HG03175 (cell line): ENCODE results near the gene GPC6.
"Not testable (repeated sequence)": the region's sequence is repeated elsewhere in the genome, so short reads cannot be mapped to it uniquely, and the experiment has no call there.

Experiments
- ATAC-seq: cut with Tn5 transposase; IDR thresholded peaks from one replicate; pipeline ENCODE4 v1.9.1; 2021; ENCODE audit warnings: mild to moderate bottlenecking, moderate library complexity; ENCODE audit not compliant: unreplicated experiment

Gene GPC6

GRCh38 chr13:94182185-94182761 lies 955.7 kb downstream of the GPC6 start:
- ATAC-seq: no peak

GRCh38 chr13:94186470-94186869 lies 959.9 kb downstream of the GPC6 start:
- ATAC-seq: no peak

- no peak for ATAC-seq
Measured at GRCh38 chr13:94188201-94188854, 961.7 kb downstream of the GPC6 start.

- no peak for ATAC-seq
Measured at GRCh38 chr13:94192431-94192975, 965.9 kb downstream of the GPC6 start.

GRCh38 chr13:94195715-94196114 lies 969.1 kb downstream of the GPC6 start:
- no peak for ATAC-seq

GRCh38 chr13:94196413-94196812 lies 969.8 kb downstream of the GPC6 start:
- ATAC-seq: no peak

- no peak for ATAC-seq
Measured at GRCh38 chr13:94198681-94199080, 972.1 kb downstream of the GPC6 start.

- ATAC-seq: no peak
Measured at GRCh38 chr13:94199135-94199534, 972.5 kb downstream of the GPC6 start.

GRCh38 chr13:94201022-94201421 lies 974.4 kb downstream of the GPC6 start:
- no peak for ATAC-seq

- no peak for ATAC-seq
Measured at GRCh38 chr13:94204163-94204562, 977.6 kb downstream of the GPC6 start.

GRCh38 chr13:94204946-94205345 lies 978.3 kb downstream of the GPC6 start:
- ATAC-seq: no peak

- no peak for ATAC-seq
Measured at GRCh38 chr13:94205896-94206295, 979.3 kb downstream of the GPC6 start.

GRCh38 chr13:94209117-94209516 lies 982.5 kb downstream of the GPC6 start:
- ATAC-seq: no peak

GRCh38 chr13:94209913-94210312 lies 983.3 kb downstream of the GPC6 start:
- ATAC-seq: not testable (repeated sequence)

GRCh38 chr13:94210816-94211215 lies 984.2 kb downstream of the GPC6 start:
- no peak for ATAC-seq

GRCh38 chr13:94212196-94212595 lies 985.6 kb downstream of the GPC6 start:
- no peak for ATAC-seq

GRCh38 chr13:94214121-94214520 lies 987.5 kb downstream of the GPC6 start:
- ATAC-seq: no peak

GRCh38 chr13:94214975-94215374 lies 988.4 kb downstream of the GPC6 start:
- no peak for ATAC-seq

- no peak for ATAC-seq
Measured at GRCh38 chr13:94216476-94216875, 989.9 kb downstream of the GPC6 start.

GRCh38 chr13:94217370-94217769 lies 990.8 kb downstream of the GPC6 start:
- ATAC-seq: no peak

GRCh38 chr13:94218537-94218936 lies 991.9 kb downstream of the GPC6 start:
- no peak for ATAC-seq

- ATAC-seq: no peak
Measured at GRCh38 chr13:94218951-94219350, 992.3 kb downstream of the GPC6 start.

GRCh38 chr13:94224670-94225069 lies 998.1 kb downstream of the GPC6 start:
- no peak for ATAC-seq
